SK-N-SH (cell line): ENCODE data around the gene LCN9. TPM values are rescaled to one million over a fixed set of nuclear protein-coding genes. Genes with fewer than 3 reads are reported as not detected.

Experiments
- CTCF ChIA-PET: fragments of 300-600, 350-600 bp; formaldehyde crosslinking; extraction: SDS; loops from one replicate; lab custom pipeline; 2021; lab: Yijun Ruan, JAX
- POLR2A ChIA-PET: fragments of 350-600 bp; sonication (Branson Sonifier 250); formaldehyde crosslinking; extraction: SDS; loops from one replicate; lab custom pipeline; 2020; ENCODE audit warnings: antibody characterized with exemption, inconsistent platforms; lab: Yijun Ruan, JAX
- DNase-seq: peaks from one replicate; pipeline ENCODE4 v3.0.0; 2012
- H2AFZ ChIP-seq: fragments of 200-600 bp; sonication (generic); 2 replicates; pipeline ENCODE4 v1.8.1; 2016; ENCODE audit warnings: antibody characterized with exemption, mild to moderate bottlenecking, low read depth
- H3F3A ChIP-seq: fragments of 200-600 bp; sonication (generic); replicated peaks from 2 replicates; pipeline ENCODE3; 2016; ENCODE audit warnings: antibody characterized with exemption, mild to moderate bottlenecking; ENCODE audit not compliant: insufficient read depth
- H3K27ac ChIP-seq, 2 experiments: fragments of 200-500 bp in 1 of 2; fragments of 200-600 bp in 1 of 2; sonication (Bioruptor generic) in 1 of 2; sonication (generic), shearing (Covaris generic) in 1 of 2; 2 replicates each; pipeline versions ENCODE4 v1.5.1 to v1.6.1; 2014 to 2016; ENCODE audit warnings: low read depth in 2 of 2, inconsistent platforms in 1 of 2, low read length in 1 of 2, mild to moderate bottlenecking in 1 of 2, mixed read lengths in 1 of 2
- H3K27me3 ChIP-seq: fragments of 200-600 bp; sonication (generic), shearing (Covaris generic); 2 replicates; pipeline ENCODE4 v1.6.1; 2016; ENCODE audit warnings: mixed run types; ENCODE audit not compliant: insufficient read depth
- H3K36me3 ChIP-seq, 2 experiments: fragments of 200-500 bp in 1 of 2; fragments of 200-600 bp in 1 of 2; sonication (Bioruptor generic) in 1 of 2; sonication (generic) in 1 of 2; replicated peaks in 1 of 2; 2 replicates each; pipeline versions ENCODE3 to v1.5.1; 2014 to 2016; ENCODE audit warnings: low read length in 1 of 2, mild to moderate bottlenecking in 1 of 2; ENCODE audit not compliant: insufficient read depth in 2 of 2, control insufficient read depth in 1 of 2
- H3K4me1 ChIP-seq, 2 experiments: fragments of 200-500 bp in 1 of 2; fragments of 200-600 bp in 1 of 2; sonication (Bioruptor generic) in 1 of 2; sonication (generic), shearing (Covaris generic) in 1 of 2; 2 replicates each; pipeline versions ENCODE4 v1.5.1 to v1.6.1; 2014 to 2016; ENCODE audit warnings: low read depth in 1 of 2, low read length in 1 of 2, mixed run types in 1 of 2; ENCODE audit not compliant: insufficient read depth in 2 of 2, control insufficient read depth in 1 of 2
- H3K4me2 ChIP-seq: fragments of 200-600 bp; sonication (generic), shearing (Covaris generic); 2 replicates; pipeline ENCODE4 v1.6.1; 2017; ENCODE audit warnings: mixed run types
- H3K4me3 ChIP-seq, 2 experiments: fragments of 200-500 bp in 1 of 2; fragments of 200-600 bp in 1 of 2; sonication (Bioruptor generic) in 1 of 2; sonication (generic), shearing (Covaris generic) in 1 of 2; 2 replicates each; pipeline versions ENCODE4 v1.5.1 to v1.8.1; 2014 to 2016; ENCODE audit warnings: low read depth in 2 of 2, inconsistent platforms in 1 of 2, low read length in 1 of 2, mild to moderate bottlenecking in 1 of 2, mixed read lengths in 1 of 2, moderate library complexity in 1 of 2
- H3K79me2 ChIP-seq: fragments of 200-600 bp; sonication (generic); 2 replicates; pipeline ENCODE4 v1.8.1; 2017; ENCODE audit warnings: mild to moderate bottlenecking; ENCODE audit not compliant: insufficient read depth
- H3K9ac ChIP-seq: fragments of 200-600 bp; sonication (generic); 2 replicates; pipeline ENCODE4 v1.6.1; 2017; ENCODE audit warnings: mixed run types
- H3K9me2 ChIP-seq: fragments of 200-600 bp; sonication (generic); 2 replicates; pipeline ENCODE4 v1.6.1; 2017; ENCODE audit warnings: mixed run types
- H3K9me3 ChIP-seq: fragments of 200-600 bp; sonication (generic); 2 replicates; pipeline ENCODE4 v1.6.1; 2017; ENCODE audit warnings: mixed run types, mild to moderate bottlenecking, moderate library complexity
- H4K20me1 ChIP-seq: fragments of 200-600 bp; sonication (generic); 2 replicates; pipeline ENCODE4 v1.6.1; 2017; ENCODE audit warnings: mild to moderate bottlenecking, mixed run types; ENCODE audit not compliant: insufficient read depth
- CTCF ChIP-seq: fragments of 200-600 bp; sonication (generic); IDR thresholded peaks from 2 replicates; pipeline ENCODE4 v1.6.1; 2017; ENCODE audit warnings: antibody characterized with exemption, mild to moderate bottlenecking, moderate library complexity
- ELF1 ChIP-seq: IDR thresholded peaks from 2 replicates; pipeline ENCODE4 v1.4.0; 2012
- FOXJ3 ChIP-seq: sonication (generic); formaldehyde crosslinking; IDR thresholded peaks from 2 replicates; pipeline ENCODE4 v1.5.1; 2020; ENCODE audit warnings: mild to moderate bottlenecking, missing genetic modification reagents
- FOXM1 ChIP-seq: IDR thresholded peaks from 2 replicates; pipeline ENCODE4 v1.4.0; 2012; ENCODE audit warnings: low read depth, mild to moderate bottlenecking
- GATA2 ChIP-seq: sonication (generic); formaldehyde crosslinking; IDR thresholded peaks from 2 replicates; pipeline ENCODE4 v1.5.0; 2020; ENCODE audit warnings: mild to moderate bottlenecking, missing genetic modification reagents
- JUND ChIP-seq: IDR thresholded peaks from 2 replicates; pipeline ENCODE4 v1.4.0; 2012
- NRF1 ChIP-seq: IDR thresholded peaks from 2 replicates; pipeline ENCODE4 v1.6.1; 2012; ENCODE audit warnings: low read depth, mild to moderate bottlenecking, low read length
- RAD21 ChIP-seq: IDR thresholded peaks from 2 replicates; pipeline ENCODE4 v1.6.1; 2012; ENCODE audit warnings: mild to moderate bottlenecking, low read length
- RCOR1 ChIP-seq: fragments of 150-350 bp; IDR thresholded peaks from 2 replicates; pipeline ENCODE4 v1.6.1; 2017; ENCODE audit warnings: antibody characterized with exemption, low read length
- RXRA ChIP-seq: IDR thresholded peaks from 2 replicates; pipeline ENCODE4 v1.4.0; 2012; ENCODE audit warnings: low read depth, mild to moderate bottlenecking, borderline replicate concordance
- SIN3A ChIP-seq: IDR thresholded peaks from 2 replicates; pipeline ENCODE4 v1.6.1; 2012; ENCODE audit warnings: low read depth, mild to moderate bottlenecking, low read length, moderate library complexity, borderline replicate concordance
- TAF1 ChIP-seq: IDR thresholded peaks from 2 replicates; pipeline ENCODE4 v1.6.1; 2012; ENCODE audit warnings: low read depth, mild to moderate bottlenecking, low read length, moderate library complexity, borderline replicate concordance
- WGBS: methylation state at CpG from one replicate; pipeline ENCODE4 v1.1.6; 2017; ENCODE audit warnings: low lambda C conversion rate; 5-methylcytosine and 5-hydroxymethylcytosine counted together
- polyA plus RNA-seq, 3 experiments: library from polyadenylated mRNA; depleted of rRNA; stranded (reverse); fragments of >200 nt; gene quantifications; 2 replicates each; pipeline ENCODE4 v1.2.3, GENCODE V29; 2012
- TF ChIP-seq, protein P1 (sequence below): IDR thresholded peaks from 2 replicates; pipeline ENCODE4 v1.4.0; 2012; ENCODE audit warnings: low read depth, borderline replicate concordance

LCN9 gene
- polyA plus RNA-seq, 1 of the 3 experiments (the other 2 are of a cell fraction), result not detected

- Histone ChIP-seq H3K36me3 (no peaks in the 10 kb centered on the region), H3F3A (no peaks in the 10 kb centered on the region), H3K27ac (no peak overlapping the region), H4K20me1 (no peaks in the 10 kb centered on the region), H3K4me3 (no peak overlapping the region), H3K4me2 (no peak overlapping the region), H3K4me1 (no peaks in the 10 kb centered on the region), H3K79me2 (no peaks in the 10 kb centered on the region), H3K9me3 (no peaks in the 10 kb centered on the region), H3K9me2 (no peaks in the 10 kb centered on the region), H3K9ac (no peak overlapping the region), H2AFZ (no peak overlapping the region), H3K27me3 (no peaks in the 10 kb centered on the region)
- no peak for DNase-seq
- ChIA-PET CTCF (no interaction called here), POLR2A (no interaction called here)
- 9% methylated on average over 10 of the region's 10 CpGs for WGBS
- TF ChIP-seq RCOR1 (no peak), SIN3A (no peak), RXRA (no peak), FOXM1 (no peak), RAD21 (no peak), TAF1 (no peak), JUND (no peak), FOXJ3 (CRISPR knock-in tag) (no peak)
- TF ChIP-seq, protein P1, sequence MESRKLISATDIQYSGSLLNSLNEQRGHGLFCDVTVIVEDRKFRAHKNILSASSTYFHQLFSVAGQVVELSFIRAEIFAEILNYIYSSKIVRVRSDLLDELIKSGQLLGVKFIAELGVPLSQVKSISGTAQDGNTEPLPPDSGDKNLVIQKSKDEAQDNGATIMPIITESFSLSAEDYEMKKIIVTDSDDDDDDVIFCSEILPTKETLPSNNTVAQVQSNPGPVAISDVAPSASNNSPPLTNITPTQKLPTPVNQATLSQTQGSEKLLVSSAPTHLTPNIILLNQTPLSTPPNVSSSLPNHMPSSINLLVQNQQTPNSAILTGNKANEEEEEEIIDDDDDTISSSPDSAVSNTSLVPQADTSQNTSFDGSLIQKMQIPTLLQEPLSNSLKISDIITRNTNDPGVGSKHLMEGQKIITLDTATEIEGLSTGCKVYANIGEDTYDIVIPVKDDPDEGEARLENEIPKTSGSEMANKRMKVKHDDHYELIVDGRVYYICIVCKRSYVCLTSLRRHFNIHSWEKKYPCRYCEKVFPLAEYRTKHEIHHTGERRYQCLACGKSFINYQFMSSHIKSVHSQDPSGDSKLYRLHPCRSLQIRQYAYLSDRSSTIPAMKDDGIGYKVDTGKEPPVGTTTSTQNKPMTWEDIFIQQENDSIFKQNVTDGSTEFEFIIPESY, result no peak
These were observed 14.4 kb upstream of the LCN9 start for GRCh38 chr9:135648494-135649410.

GRCh38 chr9:135649508-135649907 lies 13.6 kb upstream of the LCN9 start:
- Histone ChIP-seq H3K4me2 (no peak overlapping the region), H3K36me3 (no peaks in the 10 kb centered on the region), H3K27me3 (no peaks in the 10 kb centered on the region), H3F3A (no peaks in the 10 kb centered on the region), H3K9me2 (no peaks in the 10 kb centered on the region), H3K9ac (no peak overlapping the region), H3K4me3 (no peak overlapping the region), H3K79me2 (no peaks in the 10 kb centered on the region), H3K27ac (no peak overlapping the region), H2AFZ (no peak overlapping the region), H3K4me1 (no peaks in the 10 kb centered on the region), H4K20me1 (no peaks in the 10 kb centered on the region), H3K9me3 (no peaks in the 10 kb centered on the region)
- no peak for DNase-seq
- 47% methylated on average over 2 of the region's 2 CpGs for WGBS
- CTCF ChIA-PET, result no interaction called here
- TF ChIP-seq ELF1 (no peak), CTCF (no peak), NRF1 (no peak), GATA2 (CRISPR knock-in tag) (no peak), JUND (no peak)
- POLR2A ChIA-PET, result no interaction called here
